ENCODE results near the gene ZFAND2A. TPM values are rescaled to one million over a fixed set of nuclear protein-coding genes. Genes with fewer than 3 reads are reported as not detected.

ZFAND2A gene
- polyA plus RNA-seq, 1 donor (not counting 4 experiments of a cell fraction or from before 2014, with no cell fraction given) = 25.5 TPM

GRCh38 chr7:1137517-1138167 is 22.4 kb downstream of the ZFAND2A start:
- H3K36me3 ChIP-seq (ENCODE audit: control insufficient read depth in 2 of 2, extremely low read depth in 1 of 2, insufficient read depth in 2 of 2, low read length in 2 of 2) = peaks cover 0 to 2% of the 10 kb centered on the region in 2 experiments
- TF ChIP-seq EZH2 (IDR thresholded peaks at IDR 0.05; ENCODE audit: low read length) = no peak
- TF ChIP-seq CTCF (optimal IDR thresholded peaks at IDR 0.05 in 1 of 3, IDR thresholded peaks at IDR 0.05 in 1 of 3, conservative IDR thresholded peaks at IDR 0.05 in 1 of 3; ENCODE audit: extremely low read depth in 1 of 3, insufficient read depth in 2 of 3, low read length in 3 of 3) = no peak
- no peaks in the 10 kb centered on the region for H3K9me1 ChIP-seq (ENCODE audit: control insufficient read depth, extremely low read depth, insufficient read depth, low read length)
- dilution Hi-C loops (cut with MboI; ENCODE audit: extremely low pct_ligation_motif_present, low sequenced_read_pairs) = no loop called here
- FAIRE-seq = no peak
- peak overlapping the region; percentile 84 for H3K9ac ChIP-seq (ENCODE audit: control insufficient read depth, extremely low read depth, insufficient read depth, low read length)
- peak overlapping the region; percentile 64 for H2AFZ ChIP-seq (ENCODE audit: control insufficient read depth, low read length)
- no peaks in the 10 kb centered on the region for H3K27me3 ChIP-seq (ENCODE audit: control insufficient read depth, extremely low read depth, insufficient read depth, low read length)
- peak overlapping the region; percentile 78 to 92 (median 90) for H3K4me3 ChIP-seq (ENCODE audit: control insufficient read depth in 2 of 3, extremely low read depth in 1 of 3, insufficient read depth in 2 of 3, low read depth in 1 of 3, low read length in 3 of 3)
- no peaks in the 10 kb centered on the region for H4K20me1 ChIP-seq (ENCODE audit: control insufficient read depth, extremely low read depth, insufficient read depth, low read length)
- peak overlapping the region; percentile 81 for H3K4me2 ChIP-seq (ENCODE audit: control insufficient read depth, extremely low read depth, insufficient read depth, low read depth, low read length)
- peak overlapping the region; percentile 79 for H3K27ac ChIP-seq (ENCODE audit: control insufficient read depth, insufficient read depth, low read length)
- no peak for DNase-seq (ENCODE audit: low read depth, low spot score)
- no peaks in the 10 kb centered on the region for H3K9me3 ChIP-seq (ENCODE audit: control insufficient read depth, low read depth, low read length)
- peaks cover 9% of the 10 kb centered on the region for H3K4me1 ChIP-seq (ENCODE audit: control insufficient read depth, extremely low read depth, insufficient read depth, low read length)
- H3K79me2 ChIP-seq (ENCODE audit: control insufficient read depth, insufficient read depth, low read length) = peaks cover 25% of the 10 kb centered on the region

- Histone ChIP-seq H4K20me1 (ENCODE audit: control insufficient read depth, extremely low read depth, insufficient read depth, low read length) (no peaks in the 10 kb centered on the region), H3K4me2 (ENCODE audit: control insufficient read depth, extremely low read depth, insufficient read depth, low read depth, low read length) (peak overlapping the region; percentile 81), H3K27me3 (ENCODE audit: control insufficient read depth, extremely low read depth, insufficient read depth, low read length) (no peaks in the 10 kb centered on the region), H3K9me3 (ENCODE audit: control insufficient read depth, low read depth, low read length) (no peaks in the 10 kb centered on the region), H3K36me3 (ENCODE audit: control insufficient read depth in 2 of 2, extremely low read depth in 1 of 2, insufficient read depth in 2 of 2, low read length in 2 of 2) (peaks cover 0 to 2% of the 10 kb centered on the region in 2 experiments), H2AFZ (ENCODE audit: control insufficient read depth, low read length) (peak overlapping the region; percentile 64), H3K27ac (ENCODE audit: control insufficient read depth, insufficient read depth, low read length) (peak overlapping the region; percentile 79), H3K4me1 (ENCODE audit: control insufficient read depth, extremely low read depth, insufficient read depth, low read length) (peaks cover 9% of the 10 kb centered on the region), H3K9me1 (ENCODE audit: control insufficient read depth, extremely low read depth, insufficient read depth, low read length) (no peaks in the 10 kb centered on the region), H3K9ac (ENCODE audit: control insufficient read depth, extremely low read depth, insufficient read depth, low read length) (peak overlapping the region; percentile 84), H3K79me2 (ENCODE audit: control insufficient read depth, insufficient read depth, low read length) (peaks cover 27% of the 10 kb centered on the region), H3K4me3 (ENCODE audit: control insufficient read depth in 2 of 3, extremely low read depth in 1 of 3, insufficient read depth in 2 of 3, low read depth in 1 of 3, low read length in 3 of 3) (peak overlapping the region; percentile 73 to 92 (median 78))
- FAIRE-seq = no peak
- TF ChIP-seq CTCF (optimal IDR thresholded peaks at IDR 0.05 in 1 of 3, IDR thresholded peaks at IDR 0.05 in 1 of 3, conservative IDR thresholded peaks at IDR 0.05 in 1 of 3; ENCODE audit: extremely low read depth in 1 of 3, insufficient read depth in 2 of 3, low read length in 3 of 3) = no peak
- no peak for TF ChIP-seq EZH2 (IDR thresholded peaks at IDR 0.05; ENCODE audit: low read length)
- dilution Hi-C loops (cut with MboI; ENCODE audit: extremely low pct_ligation_motif_present, low sequenced_read_pairs) = no loop called here
- no peak for DNase-seq (ENCODE audit: low read depth, low spot score)
These were observed 23.0 kb downstream of the ZFAND2A start for GRCh38 chr7:1136841-1137516.

All from keratinocyte (primary cell).